NCI-H2029 (cell line): Measurements from ENCODE around the gene PIP4K2B.

Experiments
- DNase-seq: peaks from one replicate; lab custom pipeline; 2025; lab: John Stamatoyannopoulos, UW

The PIP4K2B gene

DNA sequence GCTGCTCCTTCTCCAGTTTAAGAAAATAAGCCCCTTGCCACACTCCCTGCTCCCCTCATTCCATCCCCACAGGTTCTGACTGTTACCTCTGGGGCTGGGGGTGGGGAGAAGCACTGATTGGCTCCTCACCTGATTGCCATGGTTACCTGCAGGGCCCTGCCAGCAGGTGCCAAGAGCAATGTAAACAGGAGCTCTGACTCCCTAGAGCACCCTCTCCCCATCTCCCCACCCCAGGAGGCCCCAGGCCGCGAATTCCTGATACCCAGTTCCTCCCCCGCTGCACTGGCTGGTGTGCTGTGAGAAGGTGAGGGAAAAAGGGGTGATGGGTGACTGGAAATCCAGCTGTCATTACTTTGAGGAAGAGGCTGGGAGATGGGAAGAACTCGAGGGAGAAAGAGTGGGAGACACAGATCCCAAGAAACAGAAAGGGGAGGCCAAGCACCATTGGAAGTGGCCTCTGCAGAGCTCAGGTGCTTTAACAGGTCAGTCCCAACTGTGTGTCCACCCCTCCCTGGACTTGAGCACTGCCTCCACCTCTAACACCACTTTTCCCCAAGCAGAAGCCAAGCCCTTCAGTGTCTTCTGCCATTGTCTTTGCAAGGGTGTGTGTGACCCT, 55.7 kb downstream of the PIP4K2B start:
- DNase-seq, result peak; percentile 34

DNA sequence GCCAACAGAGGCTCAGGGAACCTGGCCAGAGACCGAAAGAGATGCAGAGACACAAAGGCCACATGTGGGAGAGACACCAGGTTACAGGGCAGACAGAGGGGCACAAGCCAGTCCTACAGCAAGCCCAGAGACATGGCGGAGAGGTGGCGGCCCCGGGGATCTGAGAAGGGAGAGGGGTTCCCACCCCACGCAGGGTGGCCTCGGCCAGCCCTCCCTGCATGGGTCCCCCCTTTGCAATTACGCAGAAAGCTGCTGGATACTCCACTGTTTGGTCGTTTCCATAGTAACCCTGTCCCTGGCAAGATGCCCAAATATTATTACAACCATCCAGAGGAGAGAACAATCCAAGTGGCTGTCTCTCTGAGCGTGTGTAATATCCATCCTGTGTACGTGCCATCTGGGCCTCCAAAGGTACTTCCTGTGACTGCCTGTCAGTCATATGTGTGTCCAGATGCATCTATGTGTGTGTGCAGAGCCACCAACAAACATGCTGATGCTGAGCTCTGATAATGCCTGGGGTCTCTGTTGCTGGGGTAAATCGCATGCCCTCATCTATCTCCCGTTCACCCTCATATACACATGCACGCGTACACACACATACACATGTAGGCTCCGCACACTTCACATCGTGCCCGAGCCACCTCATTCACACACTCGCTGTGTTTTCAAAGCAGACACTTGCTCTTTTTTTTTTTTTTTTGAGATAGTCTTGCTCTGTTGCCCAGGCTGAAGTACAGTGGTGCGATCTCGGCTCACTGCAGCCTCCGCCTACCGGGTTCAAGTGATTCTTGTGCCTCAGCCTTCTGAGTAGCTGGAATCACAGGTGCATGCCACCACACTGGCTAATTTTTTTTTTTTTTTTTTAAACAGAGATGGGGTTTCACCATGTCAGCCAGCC, 56.7 kb downstream of the PIP4K2B start:
- peak; percentile 85 for DNase-seq

DNA sequence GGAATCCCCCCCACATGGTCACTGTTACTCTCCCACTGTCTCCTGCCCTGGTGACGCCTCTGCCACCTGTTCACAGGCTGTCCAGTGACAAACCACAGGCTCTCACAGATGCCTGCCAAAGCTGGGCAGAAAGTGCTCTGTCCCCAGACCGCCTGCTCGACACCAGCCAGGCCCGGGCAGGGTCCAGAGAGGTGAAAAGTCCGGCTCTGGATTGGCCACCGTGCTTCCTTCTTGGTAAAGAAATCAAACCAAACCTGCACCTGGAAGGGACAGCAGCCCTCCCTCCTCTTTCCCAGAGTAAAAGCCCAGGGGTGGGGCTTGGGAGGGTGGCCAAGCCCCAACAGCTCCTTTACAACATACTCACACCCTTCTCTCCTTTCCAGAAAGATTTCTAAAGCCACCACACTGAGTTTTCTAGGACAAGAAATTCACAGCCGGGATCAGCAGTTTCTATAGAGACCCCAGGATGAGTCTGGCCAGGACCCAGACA, 57.4 kb downstream of the PIP4K2B start:
- peak; percentile 29 for DNase-seq

DNA sequence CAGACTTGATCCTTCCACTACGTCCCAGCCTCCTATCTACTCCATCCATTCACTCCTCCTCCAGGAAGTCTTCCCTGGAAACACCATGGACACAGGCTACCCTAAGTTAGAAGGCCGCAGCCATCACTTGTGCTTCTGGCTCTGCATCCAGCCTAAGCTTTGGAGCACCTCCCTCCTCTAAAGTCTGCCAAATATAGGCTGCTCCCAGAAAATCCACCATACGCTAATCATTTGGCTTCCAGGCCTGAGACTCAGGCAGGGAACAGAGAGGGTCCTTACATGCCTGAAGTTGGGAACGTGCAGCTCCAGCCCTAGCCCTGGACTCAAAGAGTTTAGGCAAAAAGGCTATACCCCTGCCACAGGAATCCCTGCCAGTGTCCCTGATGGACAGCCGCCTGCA, 57.9 kb downstream of the PIP4K2B start:
- no peak for DNase-seq

DNA sequence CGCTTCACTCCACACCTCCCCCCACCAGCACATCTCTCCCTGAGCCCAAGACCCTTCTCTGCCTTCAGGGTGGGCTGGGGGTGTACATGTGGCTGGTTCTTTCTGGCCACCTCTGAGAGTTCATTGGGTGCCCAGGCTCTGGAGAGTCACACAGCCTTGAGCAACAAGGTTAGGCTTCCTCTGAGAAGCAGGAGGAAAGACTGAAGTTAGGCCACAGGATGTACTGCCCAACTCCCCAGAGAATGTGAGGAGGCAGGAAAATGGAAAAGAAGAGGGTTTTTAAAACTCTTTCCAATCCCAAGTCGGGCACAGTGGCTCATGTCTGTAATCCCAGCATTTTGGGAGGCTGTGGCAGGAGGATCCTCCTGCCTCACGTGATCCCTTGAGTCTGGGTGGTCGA, 58.5 kb downstream of the PIP4K2B start:
- no peak for DNase-seq

DNA sequence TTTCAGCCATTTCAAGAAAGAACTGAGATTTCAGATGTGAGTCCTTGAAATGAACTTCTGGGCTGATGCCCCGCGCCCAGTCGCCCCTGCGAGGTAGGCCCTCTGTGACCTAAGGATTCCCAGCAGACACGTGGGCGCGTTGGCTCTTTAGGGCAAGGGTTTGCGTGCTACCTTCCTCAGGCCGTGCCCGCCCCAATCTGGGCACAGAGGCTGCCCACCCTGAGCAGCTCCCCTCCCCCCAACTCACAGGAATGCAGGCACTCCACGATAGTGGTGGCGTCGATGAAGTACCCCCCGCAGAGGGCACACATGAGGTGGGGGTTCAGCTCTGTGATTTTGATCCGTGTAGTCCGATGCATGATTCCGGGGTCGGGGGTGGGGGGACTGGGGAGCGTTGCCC, 59.3 kb downstream of the PIP4K2B start:
- DNase-seq, result no peak

DNA sequence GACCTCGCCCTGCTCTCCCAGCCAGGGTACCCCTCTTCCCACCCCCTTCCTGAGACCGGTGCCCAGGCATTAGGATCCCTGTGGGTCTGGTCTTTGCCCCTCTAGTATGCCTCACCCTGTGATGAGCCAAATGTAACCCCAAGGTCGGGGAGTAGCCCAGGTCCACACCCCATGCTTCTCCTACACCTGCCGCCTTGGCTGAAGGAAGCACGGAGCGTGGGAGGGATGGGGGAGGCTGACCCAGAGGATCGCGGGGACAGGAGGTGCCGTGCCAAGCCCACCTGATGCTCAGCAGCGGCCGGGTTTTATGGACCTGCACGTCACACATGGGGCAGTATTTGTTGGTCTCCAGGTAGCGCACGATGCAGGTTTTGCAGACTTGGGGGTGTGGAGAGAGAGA, 60.1 kb downstream of the PIP4K2B start:
- DNase-seq, result no peak

DNA sequence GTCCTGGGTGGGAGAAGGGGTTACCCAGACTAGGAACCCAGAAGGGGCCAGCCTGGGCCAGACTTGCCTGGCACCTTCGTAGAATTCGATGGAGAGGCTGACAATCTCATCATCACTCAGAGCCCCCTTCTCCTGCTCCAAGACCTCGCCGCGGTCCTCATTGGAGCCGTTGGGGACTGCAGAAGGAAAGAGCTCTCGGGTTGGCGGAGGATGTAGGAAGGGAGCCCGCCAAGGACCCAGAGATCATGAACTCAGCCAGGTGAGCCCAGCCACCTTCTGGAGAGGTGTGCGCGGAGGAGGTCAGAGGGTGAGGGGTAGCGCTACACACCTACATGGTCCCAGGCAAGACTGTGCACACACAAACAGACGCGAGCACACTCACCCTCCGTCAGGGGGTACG, 60.7 kb downstream of the PIP4K2B start:
- DNase-seq, result no peak

DNA sequence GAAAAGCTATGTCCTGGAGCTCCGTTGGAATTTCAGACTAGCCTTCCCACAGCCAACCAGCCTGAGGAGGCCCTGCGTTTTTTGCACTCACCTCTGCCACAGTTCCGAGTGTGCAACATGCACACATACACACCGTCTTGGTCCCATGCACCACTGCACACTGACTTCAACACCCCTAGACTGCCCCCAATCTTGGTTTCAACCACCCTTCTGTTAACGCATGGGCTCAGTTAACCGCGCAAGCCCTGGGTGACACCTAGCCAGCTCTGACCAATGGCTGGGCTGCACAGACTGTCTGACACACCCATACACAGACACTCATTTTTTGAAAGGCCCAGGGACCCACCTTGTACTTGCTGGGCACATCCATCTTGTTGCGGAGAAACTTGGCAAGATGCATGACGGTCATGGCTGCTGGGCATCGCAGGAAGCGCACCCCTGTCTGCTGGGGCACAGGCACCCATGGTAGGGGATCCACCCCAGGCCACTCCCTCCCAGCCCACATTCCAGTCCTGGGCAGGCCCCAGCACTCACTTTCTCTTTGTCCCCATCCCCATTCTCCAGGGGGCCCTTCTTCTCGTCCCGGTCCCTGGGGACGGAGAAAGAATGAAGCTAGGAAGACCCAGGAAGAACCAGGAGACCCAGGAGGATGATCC, 61.2 kb downstream of the PIP4K2B start:
- no peak for DNase-seq

DNA sequence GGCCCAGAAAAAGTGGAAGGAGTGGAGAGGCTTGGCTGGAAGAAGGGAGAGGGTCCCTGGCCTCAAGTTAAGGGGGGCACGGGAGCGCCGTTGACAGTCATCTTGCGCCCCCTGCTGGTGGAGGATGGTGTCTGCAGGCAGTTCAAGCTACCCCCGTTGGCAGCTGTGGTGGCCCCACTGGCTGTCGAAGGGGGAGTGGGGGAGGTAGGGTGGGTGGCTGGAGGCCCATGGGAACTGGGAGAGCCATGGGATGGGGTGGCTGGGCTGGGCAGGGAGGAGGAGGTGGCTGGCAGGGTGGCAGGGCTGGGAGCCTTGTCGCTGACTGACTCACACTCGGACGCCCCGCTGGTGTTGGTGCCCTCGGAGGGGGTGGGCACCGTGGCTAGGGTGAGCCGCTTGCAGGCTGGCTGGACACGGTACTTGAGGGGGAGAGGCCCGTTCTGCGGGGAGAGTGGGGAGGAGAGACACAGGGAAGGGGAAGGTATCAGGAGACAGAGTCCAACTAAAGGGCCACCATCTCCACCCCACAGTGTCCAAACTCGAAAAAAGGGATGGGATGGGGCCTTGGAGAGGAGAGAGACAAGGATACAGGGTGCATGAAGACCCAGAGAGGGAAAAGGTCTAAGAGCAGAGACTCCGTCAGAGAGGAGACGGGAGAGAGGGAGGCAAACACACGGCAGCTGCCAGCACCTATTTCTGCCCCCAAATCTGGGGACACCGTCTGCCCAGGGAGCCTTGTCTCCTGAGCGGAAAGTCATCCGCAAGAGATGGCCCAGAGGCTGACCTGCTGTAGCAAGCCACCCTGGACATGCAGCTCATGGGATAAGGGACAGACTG, 64.0 kb downstream of the PIP4K2B start:
- no peak for DNase-seq

DNA sequence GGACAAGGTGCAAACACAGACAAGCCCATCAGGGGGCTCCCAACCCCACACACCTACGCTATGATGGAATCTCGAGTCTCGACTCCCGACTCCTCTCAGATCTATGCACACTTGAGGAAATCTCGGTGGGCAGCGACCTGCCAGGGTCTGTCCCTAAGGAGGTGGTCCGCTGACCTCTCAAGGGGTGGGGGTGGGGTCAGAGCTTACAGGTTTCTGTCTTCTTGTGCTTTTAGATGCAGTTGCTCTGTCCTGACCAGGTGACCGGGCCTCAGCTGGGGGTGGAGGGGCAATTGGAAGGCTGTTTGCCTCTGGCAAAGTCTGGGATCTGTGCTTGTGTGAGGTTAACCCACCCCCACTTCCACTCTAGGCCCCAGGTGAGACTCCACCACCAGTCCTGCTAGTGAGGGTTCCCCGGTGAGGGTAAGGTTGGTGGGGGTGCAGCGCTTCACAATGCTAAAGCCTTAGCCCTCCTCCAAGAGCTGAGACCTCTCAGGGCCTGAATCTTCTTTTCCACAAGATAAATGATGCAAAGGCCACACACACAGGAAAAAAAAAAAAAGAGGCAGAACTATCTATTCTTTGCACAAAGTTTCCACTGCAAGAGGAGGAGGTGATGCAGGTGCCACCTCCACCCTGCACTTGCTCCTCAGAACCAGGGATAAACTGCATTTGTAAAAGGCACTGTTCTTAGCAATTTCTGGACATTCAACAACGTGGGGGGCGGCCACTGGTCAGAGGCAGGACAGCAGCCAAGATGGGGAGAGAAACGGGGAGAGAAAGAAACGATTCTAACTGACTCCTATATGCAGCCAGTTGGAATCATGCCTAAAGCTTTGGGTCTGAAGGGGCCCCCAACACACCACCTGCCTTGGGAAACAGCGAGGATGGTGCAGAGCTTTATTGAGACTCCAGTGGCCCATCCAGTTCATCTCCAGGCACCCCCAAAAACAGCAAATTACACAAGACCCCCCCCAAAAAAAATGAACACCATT, 65.1 kb downstream of the PIP4K2B start:
- no peak for DNase-seq

DNA sequence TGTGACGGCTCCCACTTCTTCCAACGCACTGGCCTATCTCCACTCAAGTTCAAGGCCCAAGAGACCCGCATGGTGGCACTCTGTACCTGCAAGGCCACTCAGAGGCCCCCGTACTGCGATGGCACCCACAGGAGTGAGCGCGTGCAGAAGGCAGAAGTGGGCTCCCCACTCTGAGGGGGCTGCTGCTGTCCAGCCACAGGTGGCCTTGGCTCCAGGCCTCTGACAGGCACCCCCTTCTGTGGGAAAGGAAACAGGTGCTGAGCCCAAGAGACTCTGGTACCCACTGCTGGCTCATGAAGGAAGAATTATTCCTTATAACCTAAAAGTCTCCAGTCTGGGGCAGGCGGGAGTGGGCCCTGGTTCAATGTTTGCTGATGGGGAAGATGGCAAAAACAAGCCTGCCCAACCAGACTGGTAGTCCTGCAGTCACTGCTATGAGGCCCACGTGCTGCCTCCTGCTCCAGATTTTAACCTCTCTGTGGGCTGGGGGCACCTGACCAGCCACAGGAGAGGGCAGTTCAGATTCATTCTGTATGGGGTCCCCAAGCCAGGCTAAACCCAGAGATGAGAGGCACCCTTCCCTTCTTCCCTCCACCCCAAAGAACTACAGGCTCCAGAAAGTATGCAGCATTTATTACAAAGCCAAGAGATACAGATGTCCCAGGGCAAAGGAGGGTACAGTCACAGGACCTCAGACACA, 65.9 kb downstream of the PIP4K2B start:
- DNase-seq, result no peak

DNA sequence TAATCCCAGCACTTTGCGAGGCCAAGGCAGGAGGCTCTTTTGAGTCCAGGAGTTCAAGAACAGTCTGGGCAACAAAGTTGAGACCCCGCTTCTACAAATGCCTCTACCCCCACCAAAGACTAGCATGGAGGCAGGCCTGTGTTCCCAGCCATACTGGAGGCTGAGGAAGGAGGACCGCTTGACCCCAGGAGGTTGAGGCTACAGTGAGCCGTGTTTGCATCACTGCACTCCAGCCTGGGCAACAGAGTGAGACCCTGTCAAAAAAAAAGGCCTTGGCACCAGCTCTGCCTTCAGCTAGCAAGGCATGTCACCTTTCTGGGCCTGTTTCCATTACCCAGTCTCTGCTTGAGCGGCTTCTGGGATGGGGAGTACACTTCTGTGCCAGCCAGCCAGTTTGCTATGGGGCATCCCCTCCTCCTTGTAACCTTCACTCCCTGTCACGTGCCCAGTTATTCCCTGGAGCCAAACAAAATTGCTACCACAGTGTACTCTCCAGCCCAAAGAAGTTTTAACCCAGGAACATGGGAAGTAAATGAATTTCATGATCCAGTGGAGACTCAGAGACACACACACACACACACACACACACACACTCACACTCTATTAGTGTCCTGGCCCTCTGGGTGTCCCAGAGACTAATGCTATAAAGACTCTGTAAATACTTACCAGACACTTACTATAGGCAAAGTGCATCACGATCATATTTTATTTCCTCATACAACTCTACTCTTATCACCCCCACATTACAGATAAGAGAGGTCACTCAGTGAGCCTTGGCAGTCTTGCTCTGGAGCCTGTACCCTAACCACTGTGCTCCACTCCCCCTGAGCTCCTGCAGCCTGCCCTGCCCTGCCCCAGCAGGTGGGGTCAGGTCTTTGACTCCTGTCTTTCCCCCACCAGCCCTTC, 66.7 kb downstream of the PIP4K2B start:
- DNase-seq, result no peak

DNA sequence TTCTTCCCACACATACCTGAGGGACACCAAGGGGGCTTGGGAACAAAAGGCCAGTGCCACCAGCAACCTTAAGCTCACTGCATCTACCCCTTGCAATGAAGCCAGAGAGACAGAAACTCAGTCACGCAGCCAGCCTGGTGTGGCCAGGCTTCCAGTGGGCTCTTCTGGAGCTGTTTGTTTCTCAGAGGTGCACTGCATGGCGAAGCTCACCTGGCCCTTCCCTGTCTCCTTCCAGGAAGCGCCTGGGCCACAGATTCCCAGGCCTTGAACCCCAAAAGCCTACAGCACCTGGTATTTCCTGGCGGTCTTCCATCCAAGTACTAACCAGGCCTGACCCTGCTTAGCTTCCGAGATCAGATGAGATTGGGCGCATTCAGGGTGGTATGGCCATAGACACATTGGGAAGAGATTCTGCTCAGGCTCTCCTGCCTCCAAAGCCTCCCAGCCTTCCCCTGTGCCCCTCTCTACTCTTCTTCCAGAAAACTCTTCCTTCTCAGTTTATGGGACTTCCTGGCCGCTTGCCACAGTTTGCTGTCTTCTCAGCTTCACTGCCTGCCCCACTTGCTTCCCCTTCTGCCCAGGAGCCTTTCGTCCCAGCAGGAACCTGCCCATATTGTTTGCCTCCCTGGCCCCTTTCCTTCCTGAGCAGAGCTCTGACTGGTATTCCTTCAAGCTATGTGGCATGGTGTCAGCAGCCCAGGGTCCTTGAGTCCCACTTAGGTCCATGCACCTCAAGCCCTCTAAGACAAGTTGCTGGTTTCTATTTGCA, 67.6 kb downstream of the PIP4K2B start:
- DNase-seq, result no peak

DNA sequence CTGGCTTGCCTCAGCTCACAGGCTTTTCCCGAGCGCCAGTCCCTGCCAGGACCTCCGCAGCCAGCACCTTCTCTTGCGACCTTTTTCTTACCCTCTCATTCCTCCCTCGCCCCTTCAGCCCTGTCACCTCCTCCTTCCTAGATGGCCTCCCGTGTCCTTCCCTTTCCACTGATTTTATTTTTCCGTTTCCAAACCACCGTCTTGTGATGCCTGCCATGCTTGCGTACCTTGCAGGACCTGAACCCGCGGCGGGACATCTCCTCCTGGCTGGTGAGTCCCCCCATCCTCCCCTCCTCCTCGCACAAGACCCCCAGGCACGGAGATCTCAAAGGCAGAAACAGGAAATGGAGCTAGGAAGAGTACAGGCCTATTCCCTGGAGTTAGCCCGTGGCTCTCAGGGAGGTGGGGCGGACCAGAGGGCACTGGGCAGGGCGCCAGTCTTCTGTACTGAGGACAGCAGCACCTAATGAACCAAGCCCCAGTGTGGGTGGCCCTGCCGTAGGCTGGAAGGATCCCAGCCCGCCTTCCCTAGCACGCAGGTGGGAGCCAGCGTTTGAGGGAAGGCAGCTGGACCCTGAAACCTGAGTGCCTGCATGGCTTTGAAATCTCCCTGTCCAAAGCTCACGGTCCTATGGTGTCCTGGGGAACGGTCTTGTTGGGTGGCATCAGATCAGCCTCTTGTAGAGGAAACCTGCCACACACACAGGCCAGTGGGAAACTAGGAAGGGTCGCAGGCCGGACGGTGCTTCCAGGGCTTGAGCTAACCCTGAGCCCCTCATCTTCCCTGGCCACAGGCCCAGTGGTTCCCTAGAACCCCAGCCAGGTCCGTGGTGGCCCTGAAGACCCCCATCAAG, 68.6 kb downstream of the PIP4K2B start:
- peak; percentile 77 for DNase-seq

DNA sequence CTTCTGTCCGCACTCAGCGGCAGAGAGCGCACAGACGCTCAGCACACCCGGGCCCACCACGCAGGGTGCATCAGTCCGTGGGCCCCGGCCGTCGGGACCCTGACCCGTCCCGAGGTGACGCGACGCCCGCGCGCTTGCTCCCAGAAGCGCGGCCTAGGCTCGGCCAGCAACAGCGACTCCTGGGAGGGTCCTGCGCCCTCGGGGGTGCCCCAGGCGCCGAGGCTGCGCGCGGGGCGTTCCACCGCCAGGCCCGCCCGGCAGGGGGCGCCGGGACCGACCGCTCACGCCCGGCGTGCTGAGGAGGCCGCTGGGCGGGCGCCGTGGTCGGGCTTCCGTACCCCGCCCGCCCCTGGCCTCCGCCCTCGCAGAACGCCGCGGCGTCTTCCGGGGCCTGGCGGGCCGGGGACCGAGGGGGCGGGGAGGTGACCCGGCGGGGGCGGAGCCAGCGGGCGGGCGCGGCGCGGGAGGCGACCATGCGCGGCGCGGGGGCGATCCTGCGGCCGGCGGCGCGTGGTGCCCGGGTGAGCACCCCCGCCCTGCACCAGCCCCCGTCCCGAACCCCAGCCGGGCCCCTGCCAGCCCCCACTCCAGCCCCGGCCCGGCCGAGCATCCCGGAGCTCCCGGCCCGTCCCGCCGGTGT, 69.3 kb downstream of the PIP4K2B start, which contains the start of gene CISD3:
CISD3 (plus strand) TSS at position 456 of the 640 bp plus-strand sequence; CDS start at position 474, 18 bp downstream.
- DNase-seq, result peak; percentile 79
